Loucy (cell line): Measurements from ENCODE around the gene GLDC.
A peak's percentile ranks its signal among the peaks of the same experiment; 100 is the strongest.

ENCODE experiments used
- H2AFZ ChIP-seq: fragments of 200-600 bp; sonication (generic); 2 replicates; pipeline ENCODE4 v1.6.0; 2016; ENCODE audit warnings: antibody characterized with exemption, mild to moderate bottlenecking, low read length, moderate library complexity
- H3F3A ChIP-seq: fragments of 200-600 bp; 2 replicates; pipeline ENCODE4 v1.6.0; 2016; ENCODE audit warnings: antibody characterized with exemption, low read depth, mild to moderate bottlenecking
- H3K27me3 ChIP-seq: fragments of 200-600 bp; sonication (generic); 2 replicates; pipeline ENCODE4 v1.6.1; 2014; ENCODE audit warnings: low read length, mild to moderate bottlenecking; ENCODE audit not compliant: insufficient read depth, poor library complexity, severe bottlenecking
- H3K36me3 ChIP-seq: fragments of 200-600 bp; sonication (generic); 2 replicates; pipeline ENCODE4 v1.6.1; 2016; ENCODE audit warnings: low read length; ENCODE audit not compliant: insufficient read depth
- H3K4me1 ChIP-seq: fragments of 200-600 bp; sonication (generic); 2 replicates; pipeline ENCODE4 v1.5.1; 2014; ENCODE audit warnings: low read length, mild to moderate bottlenecking; ENCODE audit not compliant: insufficient read depth, poor library complexity, severe bottlenecking
- H3K4me2 ChIP-seq: fragments of 200-600 bp; sonication (generic); 2 replicates; pipeline ENCODE4 v1.6.0; 2014; ENCODE audit warnings: antibody characterized with exemption, low read length, low read depth, mild to moderate bottlenecking; ENCODE audit not compliant: poor library complexity, severe bottlenecking
- H3K4me3 ChIP-seq: fragments of 200-600 bp; sonication (generic); 2 replicates; pipeline ENCODE4 v1.5.1; 2014; ENCODE audit warnings: low read length, mild to moderate bottlenecking, mixed read lengths; ENCODE audit not compliant: poor library complexity, severe bottlenecking
- H3K79me2 ChIP-seq: fragments of 200-600 bp; sonication (generic); 2 replicates; pipeline ENCODE4 v1.6.1; 2014; ENCODE audit warnings: low read length; ENCODE audit not compliant: insufficient read depth
- H3K9ac ChIP-seq: fragments of 200-600 bp; sonication (generic); 2 replicates; pipeline ENCODE4 v1.6.0; 2014; ENCODE audit warnings: mild to moderate bottlenecking, low read depth, low read length, moderate library complexity; ENCODE audit not compliant: poor library complexity, severe bottlenecking
- H3K9me2 ChIP-seq: fragments of 200-600 bp; sonication (generic); replicated peaks from 2 replicates; pipeline ENCODE4 v1.6.1; 2016; ENCODE audit warnings: low read depth, low read length, mixed read lengths
- H3K9me3 ChIP-seq: fragments of 200-600 bp; sonication (generic); 2 replicates; pipeline ENCODE4 v1.6.1; 2014; ENCODE audit warnings: mild to moderate bottlenecking, antibody characterized with exemption, low read length, low read depth; ENCODE audit not compliant: insufficient read depth
- H4K20me1 ChIP-seq: fragments of 200-600 bp; sonication (generic); 2 replicates; pipeline ENCODE4 v1.6.0; 2014; ENCODE audit warnings: antibody characterized with exemption, low read length, mild to moderate bottlenecking; ENCODE audit not compliant: insufficient read depth, poor library complexity, severe bottlenecking
- EZH2phosphoT487 ChIP-seq: fragments of 200-600 bp; IDR thresholded peaks from 2 replicates; pipeline ENCODE4 v1.6.1; 2018; ENCODE audit warnings: antibody characterized with exemption, mild to moderate bottlenecking, moderate library complexity, borderline replicate concordance
- TF ChIP-seq, protein P1 (sequence below): fragments of 200-600 bp; sonication (generic); conservative IDR thresholded peaks from 2 replicates; pipeline ENCODE4 v1.5.1; 2014; ENCODE audit warnings: mild to moderate bottlenecking, antibody characterized with exemption, low read length

GLDC gene

DNA sequence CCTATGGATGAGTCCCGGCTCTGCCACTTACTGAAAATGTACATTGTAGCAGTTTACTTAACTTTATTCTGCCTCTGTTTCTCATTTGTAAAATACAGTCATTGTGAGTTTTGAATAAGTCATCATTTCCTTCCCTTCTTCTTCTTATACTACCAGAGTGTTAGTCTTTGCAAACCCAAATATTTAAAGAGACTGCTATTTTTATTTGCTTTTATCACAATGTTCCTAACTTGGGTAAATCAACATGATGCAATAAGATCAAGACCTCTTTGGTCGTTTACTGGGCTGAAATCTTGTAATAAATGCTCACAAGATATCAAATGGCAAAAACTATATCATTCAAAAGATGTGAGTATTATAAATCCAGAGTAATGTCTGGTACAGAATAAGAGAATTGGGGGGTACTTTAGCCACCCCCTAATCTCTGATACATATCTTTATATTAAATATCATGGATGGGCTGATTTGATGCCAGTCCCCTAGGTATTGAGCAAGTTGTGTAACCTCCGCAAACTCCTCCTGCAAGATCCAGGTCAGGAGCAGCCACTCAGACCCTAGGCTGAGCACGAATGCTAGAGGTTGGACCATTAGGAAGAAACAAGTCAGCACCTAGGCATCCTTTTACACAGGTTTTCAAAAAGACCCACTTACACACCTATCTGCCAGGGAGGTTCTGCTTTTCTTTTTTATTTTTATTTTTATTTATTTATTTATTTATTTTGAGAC lies 13.3 kb upstream of the GLDC start:
- TF ChIP-seq, protein P1, sequence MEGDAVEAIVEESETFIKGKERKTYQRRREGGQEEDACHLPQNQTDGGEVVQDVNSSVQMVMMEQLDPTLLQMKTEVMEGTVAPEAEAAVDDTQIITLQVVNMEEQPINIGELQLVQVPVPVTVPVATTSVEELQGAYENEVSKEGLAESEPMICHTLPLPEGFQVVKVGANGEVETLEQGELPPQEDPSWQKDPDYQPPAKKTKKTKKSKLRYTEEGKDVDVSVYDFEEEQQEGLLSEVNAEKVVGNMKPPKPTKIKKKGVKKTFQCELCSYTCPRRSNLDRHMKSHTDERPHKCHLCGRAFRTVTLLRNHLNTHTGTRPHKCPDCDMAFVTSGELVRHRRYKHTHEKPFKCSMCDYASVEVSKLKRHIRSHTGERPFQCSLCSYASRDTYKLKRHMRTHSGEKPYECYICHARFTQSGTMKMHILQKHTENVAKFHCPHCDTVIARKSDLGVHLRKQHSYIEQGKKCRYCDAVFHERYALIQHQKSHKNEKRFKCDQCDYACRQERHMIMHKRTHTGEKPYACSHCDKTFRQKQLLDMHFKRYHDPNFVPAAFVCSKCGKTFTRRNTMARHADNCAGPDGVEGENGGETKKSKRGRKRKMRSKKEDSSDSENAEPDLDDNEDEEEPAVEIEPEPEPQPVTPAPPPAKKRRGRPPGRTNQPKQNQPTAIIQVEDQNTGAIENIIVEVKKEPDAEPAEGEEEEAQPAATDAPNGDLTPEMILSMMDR, result no peak
- TF ChIP-seq EZH2phosphoT487, result no peak
- Histone ChIP-seq H3K9ac (no peak overlapping the region), H3K4me2 (no peak overlapping the region), H4K20me1 (no peaks in the 10 kb centered on the region), H2AFZ (no peak overlapping the region), H3K9me3 (no peaks in the 10 kb centered on the region), H3K4me3 (no peak overlapping the region), H3K27me3 (no peaks in the 10 kb centered on the region), H3K9me2 (no peaks in the 10 kb centered on the region), H3F3A (no peaks in the 10 kb centered on the region), H3K4me1 (no peaks in the 10 kb centered on the region), H3K79me2 (no peaks in the 10 kb centered on the region), H3K36me3 (no peaks in the 10 kb centered on the region)

DNA sequence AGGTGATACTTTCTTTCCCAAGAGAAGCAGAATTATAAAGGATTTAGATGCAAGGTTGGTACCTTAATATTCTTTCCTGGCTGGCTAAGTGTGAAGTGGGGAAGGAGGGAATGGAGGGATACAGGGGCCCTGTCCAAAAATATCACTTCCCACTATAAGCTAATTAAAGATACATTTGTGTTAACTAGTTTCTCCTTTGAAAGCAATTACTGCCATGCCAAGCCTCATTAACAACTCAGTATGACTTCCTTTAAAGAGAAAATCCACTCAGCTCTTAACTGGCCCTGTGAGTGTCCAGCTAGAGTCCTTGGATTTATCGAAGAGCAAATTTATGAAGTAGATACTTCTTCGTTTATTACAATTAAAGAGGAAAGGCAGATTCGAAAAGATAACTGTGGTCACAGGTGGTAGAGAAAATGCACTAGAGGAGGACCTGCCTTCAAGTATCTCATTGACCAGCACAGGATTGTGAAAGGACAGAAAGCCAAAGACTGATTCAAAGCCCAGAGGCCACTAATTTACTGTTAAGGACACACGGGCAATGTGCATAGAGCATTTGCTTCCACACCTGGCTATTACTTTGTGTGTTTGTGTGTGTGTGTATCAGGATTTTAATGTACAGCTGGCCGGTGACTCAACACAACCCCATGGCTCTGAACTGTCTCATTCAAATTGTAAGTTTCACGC lies 11.2 kb upstream of the GLDC start:
- Histone ChIP-seq H3K9ac (no peak overlapping the region), H3K4me3 (no peak overlapping the region), H3F3A (no peaks in the 10 kb centered on the region), H3K4me1 (no peaks in the 10 kb centered on the region), H3K9me2 (no peaks in the 10 kb centered on the region), H3K9me3 (no peaks in the 10 kb centered on the region), H3K27me3 (no peaks in the 10 kb centered on the region), H3K79me2 (no peaks in the 10 kb centered on the region), H3K36me3 (no peaks in the 10 kb centered on the region), H3K4me2 (no peak overlapping the region), H4K20me1 (no peaks in the 10 kb centered on the region), H2AFZ (no peak overlapping the region)
- TF ChIP-seq, protein P1, result no peak
- no peak for TF ChIP-seq EZH2phosphoT487

DNA sequence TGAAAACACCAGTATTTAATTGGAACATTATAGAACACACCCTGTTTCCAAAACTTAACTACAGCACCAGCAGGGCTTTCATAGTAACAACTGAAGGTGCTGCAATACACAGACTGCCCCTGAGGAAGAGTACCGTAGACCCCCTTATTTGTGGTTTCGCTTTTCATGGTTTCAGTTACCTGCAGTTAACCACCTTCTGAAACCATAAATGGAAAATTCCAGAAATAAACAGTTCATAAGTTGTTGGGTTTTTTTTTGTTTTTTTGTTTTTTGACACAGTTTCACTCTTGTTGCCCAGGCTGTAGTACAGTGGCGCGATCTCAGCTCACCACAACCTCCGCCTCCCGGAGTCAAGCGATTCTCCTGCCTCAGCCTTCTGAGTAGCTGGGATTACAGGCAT lies 9.5 kb upstream of the GLDC start:
- Histone ChIP-seq H4K20me1 (no peaks in the 10 kb centered on the region), H3K9me3 (no peaks in the 10 kb centered on the region), H2AFZ (peak overlapping the region; percentile 46; the same call in 1 of the 2 replicates), H3F3A (no peaks in the 10 kb centered on the region), H3K36me3 (no peaks in the 10 kb centered on the region), H3K9ac (no peak overlapping the region), H3K4me1 (no peaks in the 10 kb centered on the region), H3K79me2 (no peaks in the 10 kb centered on the region), H3K4me3 (no peak overlapping the region), H3K9me2 (no peaks in the 10 kb centered on the region), H3K4me2 (peak overlapping the region; percentile 8), H3K27me3 (no peaks in the 10 kb centered on the region)
- TF ChIP-seq, protein P1, result no peak
- no peak for TF ChIP-seq EZH2phosphoT487
